B cell (primary cell): Measurements from ENCODE around the gene IFT122. TPM values are rescaled to one million over a fixed set of nuclear protein-coding genes. Genes with fewer than 3 reads are reported as not detected.

ENCODE experiments used
- ATAC-seq: fragments of 200-7000 bp; cut with Tn5 transposase; one replicate; pipeline ENCODE4 v1.10.0; 2021; ENCODE audit warnings: low read depth, mild to moderate bottlenecking, moderate number of reproducible peaks, moderate library complexity
- CTCF ChIA-PET: fragments of 350-600 bp; sonication (Branson Sonifier 250); formaldehyde crosslinking; loops from one replicate; lab custom pipeline; 2021; ENCODE audit warnings: antibody characterized with exemption, inconsistent platforms; lab: Charles Lee
- POLR2A ChIA-PET: fragments of 350-600 bp; sonication (Branson Sonifier 250); formaldehyde crosslinking; loops from one replicate; lab custom pipeline; 2021; ENCODE audit warnings: antibody characterized with exemption; lab: Charles Lee
- DNase-seq: peaks from one replicate; pipeline ENCODE4 v3.0.0; 2013
- H2AFZ ChIP-seq: 2 replicates; pipeline ENCODE4 v1.6.1; 2012; ENCODE audit warnings: mild to moderate bottlenecking, low read depth, low read length; ENCODE audit not compliant: insufficient read depth, poor library complexity, severe bottlenecking
- H3K27ac ChIP-seq, 2 donors: 1 replicate in 1 of 2; 2 replicates in 1 of 2; pipeline ENCODE4 v1.5.1; 2012 to 2013; ENCODE audit warnings: low read length in 2 of 2, mild to moderate bottlenecking in 2 of 2, moderate library complexity in 1 of 2
- H3K27me3 ChIP-seq, 4 experiments: fragments of 200-600 bp in 1 of 4; sonication (generic) in 1 of 4; replicated peaks in 1 of 4; 1 replicate in 2 of 4; 2 replicates in 2 of 4; pipeline versions ENCODE4 v1.6.1 to v1.7.0; 2013 to 2016; ENCODE audit warnings: low read length in 3 of 4, mild to moderate bottlenecking in 2 of 4, mixed read lengths in 1 of 4, moderate library complexity in 1 of 4; ENCODE audit not compliant: insufficient read depth in 4 of 4, control insufficient read depth in 3 of 4; ENCODE audit errors: control extremely low read depth in 1 of 4
- H3K36me3 ChIP-seq, 2 experiments: replicated peaks in 1 of 2; 1 replicate in 1 of 2; 2 replicates in 1 of 2; pipeline versions ENCODE4 v1.6.1 to v1.7.1; 2013; ENCODE audit warnings: low read length in 1 of 2; ENCODE audit not compliant: insufficient read depth in 2 of 2, control insufficient read depth in 1 of 2; ENCODE audit errors: control extremely low read depth in 1 of 2, extremely low read depth in 1 of 2
- H3K4me1 ChIP-seq, 2 donors: fragments of 200-600 bp in 1 of 2; sonication (generic) in 1 of 2; 1 replicate in 1 of 2; 2 replicates in 1 of 2; pipeline versions ENCODE4 v1.5.1 to v1.6.1; 2013 to 2017; ENCODE audit warnings: low read length in 2 of 2; ENCODE audit not compliant: control insufficient read depth in 2 of 2, insufficient read depth in 2 of 2
- H3K4me2 ChIP-seq: replicated peaks from 2 replicates; pipeline ENCODE3; 2012; ENCODE audit warnings: mild to moderate bottlenecking, low read depth, low read length; ENCODE audit not compliant: poor library complexity, severe bottlenecking
- H3K4me3 ChIP-seq, 5 experiments: fragments of 200-600 bp in 1 of 5; sonication (generic) in 1 of 5; 1 replicate in 3 of 5; 2 replicates in 2 of 5; pipeline versions ENCODE4 v1.5.1 to v1.7.0; 2011 to 2016; ENCODE audit warnings: low read length in 4 of 5, mild to moderate bottlenecking in 4 of 5, low read depth in 2 of 5, control low read depth in 1 of 5, moderate library complexity in 1 of 5; ENCODE audit not compliant: insufficient read depth in 1 of 5; ENCODE audit errors: control extremely low read depth in 1 of 5, extremely low read depth in 1 of 5
- H3K79me2 ChIP-seq: fragments of 200-600 bp; sonication (generic); one replicate; pipeline ENCODE4 v1.6.0; 2016; ENCODE audit warnings: low read length; ENCODE audit not compliant: control insufficient read depth, insufficient read depth
- H3K9ac ChIP-seq: fragments of 200-600 bp; sonication (generic); 2 replicates; pipeline ENCODE4 v1.6.1; 2017; ENCODE audit warnings: mild to moderate bottlenecking, low read length, moderate library complexity
- H3K9me3 ChIP-seq, 3 donors: one replicate each; pipeline versions ENCODE4 v1.6.1 to v1.7.1; 2013; ENCODE audit warnings: low read length in 2 of 3; ENCODE audit not compliant: control insufficient read depth in 2 of 3, insufficient read depth in 1 of 3; ENCODE audit errors: control extremely low read depth in 1 of 3
- H4K20me1 ChIP-seq: 2 replicates; pipeline ENCODE4 v1.6.0; 2012; ENCODE audit warnings: mild to moderate bottlenecking, low read length; ENCODE audit not compliant: insufficient read depth, control insufficient read depth, poor library complexity, severe bottlenecking
- H3K27ac Mint-ChIP-seq: one replicate; pipeline ENCODE4 v1.8.0; 2021; ENCODE audit warnings: mixed read lengths
- H3K27me3 Mint-ChIP-seq: one replicate; pipeline ENCODE4 v1.8.0; 2021; ENCODE audit warnings: mixed read lengths
- H3K4me1 Mint-ChIP-seq: one replicate; pipeline ENCODE4 v1.8.0; 2021; ENCODE audit warnings: mixed read lengths
- H3K4me3 Mint-ChIP-seq: one replicate; pipeline ENCODE4 v1.8.0; 2021; ENCODE audit warnings: mixed read lengths
- H3K9me3 Mint-ChIP-seq: one replicate; pipeline ENCODE4 v1.8.0; 2022; ENCODE audit warnings: mixed read lengths; ENCODE audit not compliant: insufficient read depth
- CTCF ChIP-seq: fragments of 200-600 bp; IDR thresholded peaks from one replicate; pipeline ENCODE4 v1.8.0; 2022; ENCODE audit warnings: antibody characterized with exemption, mild to moderate bottlenecking
- EZH2 ChIP-seq: IDR thresholded peaks from 2 replicates; pipeline ENCODE4 v1.6.1; 2012; ENCODE audit warnings: borderline replicate concordance, low read depth, mild to moderate bottlenecking, moderate library complexity, low read length; ENCODE audit not compliant: insufficient read depth, poor library complexity, severe bottlenecking
- WGBS: methylation state at CpG from one replicate; pipeline ENCODE4 v1.1.5; 2013; ENCODE audit warnings: missing lambda C conversion rate; ENCODE audit not compliant: insufficient coverage; 5-methylcytosine and 5-hydroxymethylcytosine counted together
- intact Hi-C: fragments of 100-400 bp; cut with micrococcal nuclease; formaldehyde crosslinking; loops from one replicate; pipeline ENCODE4 v1.10.0; 2022
- polyA plus RNA-seq: library from polyadenylated mRNA; depleted of rRNA; stranded (reverse); fragments of >200 nt; gene quantifications from 2 replicates; pipeline ENCODE4 v1.2.3, GENCODE V29; 2012
- total RNA-seq, 2 donors: library from RNA; stranded (reverse); fragments of 120-200 nt in 1 of 2; gene quantifications; 1 replicate in 1 of 2; 2 replicates in 1 of 2; pipeline versions ENCODE4 v1.2.3 to v1.2.4, GENCODE V29; 2013 to 2022

The IFT122 gene
- total and polyA plus RNA-seq, 2 donors (not counting 1 experiment from before 2014, with no cell fraction given): 14.0 to 34.3 TPM

GRCh38 chr3:129558772-129559564, 118.9 kb downstream of the IFT122 start:
- Mint-ChIP-seq H3K4me3 (no peak overlapping the region), H3K27me3 (peaks cover 8% of the 10 kb centered on the region), H3K9me3 (no peaks in the 10 kb centered on the region), H3K4me1 (peaks cover 10% of the 10 kb centered on the region), H3K27ac (no peak overlapping the region)
- no peak overlapping the region for H3K4me3 ChIP-seq
- H4K20me1 ChIP-seq: no peaks in the 10 kb centered on the region
- POLR2A ChIA-PET: interaction anchor here (0.6 to 1.1 kb wide), 2 partner anchors 17 to 318 kb away, joined by 4 read pairs; no protein-coding TSS in a partner anchor
- no peaks in the 10 kb centered on the region for H3K79me2 ChIP-seq
- TF ChIP-seq EZH2: no peak
- no peak for TF ChIP-seq CTCF
- intact Hi-C loops: no loop called here
- no peaks in the 10 kb centered on the region for H3K36me3 ChIP-seq
- H3K27me3 ChIP-seq: peaks cover 0 to 31% (median 2%) of the 10 kb centered on the region in 4 experiments
- H3K4me1 ChIP-seq: peaks cover 0 to 5% of the 10 kb centered on the region in 2 donors
- H3K27ac ChIP-seq: no peak overlapping the region
- WGBS: 70% methylated on average over 8 of the region's 11 CpGs
- H3K9ac ChIP-seq: no peak overlapping the region
- H2AFZ ChIP-seq: no peak overlapping the region
- CTCF ChIA-PET: interaction anchor here (0.6 to 1.3 kb wide), 3 partner anchors 8 to 1446 kb away, joined by 3 read pairs; no protein-coding TSS in a partner anchor
- no peak overlapping the region for H3K4me2 ChIP-seq
- ATAC-seq (no peak), DNase-seq (no peak)
- no peaks in the 10 kb centered on the region for H3K9me3 ChIP-seq

GRCh38 chr3:129559565-129560079, 119.6 kb downstream of the IFT122 start:
- CTCF ChIA-PET: interaction anchor here (0.6 kb wide), 2 partner anchors 160 to 1447 kb away, joined by 3 read pairs; no protein-coding TSS in a partner anchor
- 94% methylated on average over 19 of the region's 20 CpGs for WGBS
- ATAC-seq: no peak
- no peak overlapping the region for H2AFZ ChIP-seq
- Mint-ChIP-seq H3K4me1 (peaks cover 6% of the 10 kb centered on the region), H3K27me3 (peaks cover 4% of the 10 kb centered on the region), H3K4me3 (no peak overlapping the region), H3K27ac (no peak overlapping the region), H3K9me3 (no peaks in the 10 kb centered on the region)
- H3K9me3 ChIP-seq: no peaks in the 10 kb centered on the region
- POLR2A ChIA-PET: interaction anchor here (0.6 kb wide), 1 partner anchor 318 kb away, joined by 4 read pairs; no protein-coding TSS in a partner anchor
- peaks cover 0 to 5% of the 10 kb centered on the region in 2 donors for H3K4me1 ChIP-seq
- H4K20me1 ChIP-seq: no peaks in the 10 kb centered on the region
- H3K4me2 ChIP-seq: no peak overlapping the region
- H3K27me3 ChIP-seq: peaks cover 0 to 27% (median 2%) of the 10 kb centered on the region in 4 experiments
- TF ChIP-seq EZH2 (no peak), CTCF (no peak)
- H3K9ac ChIP-seq: no peak overlapping the region
- no peaks in the 10 kb centered on the region for H3K79me2 ChIP-seq
- no peak overlapping the region for H3K4me3 ChIP-seq
- DNase-seq: no peak
- no peak overlapping the region for H3K27ac ChIP-seq
- no peaks in the 10 kb centered on the region for H3K36me3 ChIP-seq
- intact Hi-C loops: no loop called here
